HFFc6 (cell line): Measurements from ENCODE around the gene TNNT1. TPM values are rescaled to one million over a fixed set of nuclear protein-coding genes. Genes with fewer than 3 reads are reported as not detected.
"Not testable (repeated sequence)": the region's sequence is repeated elsewhere in the genome, so short reads cannot be mapped to it uniquely, and the experiment has no call there.

Source experiments
- DNase-seq: peaks from one replicate; pipeline ENCODE4 v3.0.0-alpha.2; 2018
- H3K27ac Mint-ChIP-seq: 2 replicates; pipeline ENCODE4 v1.8.0; 2020; ENCODE audit warnings: mild to moderate bottlenecking, mixed read lengths
- H3K27me3 Mint-ChIP-seq: 2 replicates; pipeline ENCODE4 v1.8.0; 2021; ENCODE audit warnings: mild to moderate bottlenecking, moderate library complexity, mixed read lengths; ENCODE audit not compliant: insufficient read depth
- H3K36me3 Mint-ChIP-seq: 2 replicates; pipeline ENCODE4 v1.8.0; 2021; ENCODE audit warnings: low read depth, mixed read lengths
- H3K4me1 Mint-ChIP-seq: 2 replicates; pipeline ENCODE4 v1.8.0; 2020; ENCODE audit warnings: low read depth, mixed read lengths
- H3K4me3 Mint-ChIP-seq: 2 replicates; pipeline ENCODE4 v1.8.0; 2020; ENCODE audit warnings: mild to moderate bottlenecking, moderate library complexity, mixed read lengths
- H3K9me3 Mint-ChIP-seq: 2 replicates; pipeline ENCODE4 v1.8.0; 2020; ENCODE audit warnings: mild to moderate bottlenecking, mixed read lengths
- total RNA-seq, 6 experiments: library from RNA; stranded (reverse); fragmentation: NEBNext Ultra II Directional; extraction: Animal tissue kit (Norgen Biotek cat#: 25700); gene quantifications; 2 replicates in 1 of 6; 3 replicates in 5 of 6; pipeline ENCODE4 v1.2.3, GENCODE V29; 2021
- TF ChIP-seq, protein P1 (sequence below): fragments of 200-600 bp; sonication (generic); IDR thresholded peaks from 2 replicates; pipeline ENCODE4 v1.5.0; 2021; ENCODE audit warnings: antibody characterized with exemption, mild to moderate bottlenecking

TNNT1 gene
- total RNA-seq, 6 experiments from 2014 or later: 4.1 to 8.8 (median 7.3) TPM

DNA sequence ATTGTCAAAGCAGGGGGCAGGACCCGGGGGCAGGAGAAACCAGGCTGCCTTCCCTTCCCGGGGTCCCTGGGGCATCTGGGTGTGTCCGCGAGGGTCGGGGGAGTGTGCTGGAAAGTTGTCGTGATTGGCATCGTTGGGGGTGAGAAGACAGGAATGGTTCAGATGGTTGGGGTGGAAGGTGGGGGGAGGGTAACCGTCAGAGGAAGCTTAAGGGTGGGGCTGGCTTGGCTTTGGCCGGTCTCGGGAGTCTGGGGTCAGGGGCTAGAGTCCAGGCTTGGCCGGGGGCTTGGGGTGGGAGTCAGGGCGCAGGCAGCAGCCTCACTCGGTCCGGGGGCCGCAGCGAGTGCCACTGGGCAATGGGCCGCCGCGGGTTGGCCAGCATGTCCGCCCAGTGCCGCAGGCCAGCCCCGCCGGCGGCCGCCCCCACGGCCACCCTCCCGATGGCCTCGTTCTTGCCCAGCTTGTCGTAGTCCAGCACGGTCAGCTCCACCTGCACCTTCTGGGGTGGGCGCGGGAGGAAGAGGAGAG, 24.2 kb upstream of the TNNT1 start:
- DNase-seq: no peak
- Mint-ChIP-seq H3K27ac (peak overlapping the region; percentile 91), H3K4me3 (peak overlapping the region; percentile 91), H3K36me3 (peaks cover 4% of the 10 kb centered on the region; the same call in 1 of the 2 replicates), H3K4me1 (peaks cover 30% of the 10 kb centered on the region), H3K9me3 (no peaks in the 10 kb centered on the region), H3K27me3 (peaks cover 4% of the 10 kb centered on the region)
- TF ChIP-seq, protein P1, sequence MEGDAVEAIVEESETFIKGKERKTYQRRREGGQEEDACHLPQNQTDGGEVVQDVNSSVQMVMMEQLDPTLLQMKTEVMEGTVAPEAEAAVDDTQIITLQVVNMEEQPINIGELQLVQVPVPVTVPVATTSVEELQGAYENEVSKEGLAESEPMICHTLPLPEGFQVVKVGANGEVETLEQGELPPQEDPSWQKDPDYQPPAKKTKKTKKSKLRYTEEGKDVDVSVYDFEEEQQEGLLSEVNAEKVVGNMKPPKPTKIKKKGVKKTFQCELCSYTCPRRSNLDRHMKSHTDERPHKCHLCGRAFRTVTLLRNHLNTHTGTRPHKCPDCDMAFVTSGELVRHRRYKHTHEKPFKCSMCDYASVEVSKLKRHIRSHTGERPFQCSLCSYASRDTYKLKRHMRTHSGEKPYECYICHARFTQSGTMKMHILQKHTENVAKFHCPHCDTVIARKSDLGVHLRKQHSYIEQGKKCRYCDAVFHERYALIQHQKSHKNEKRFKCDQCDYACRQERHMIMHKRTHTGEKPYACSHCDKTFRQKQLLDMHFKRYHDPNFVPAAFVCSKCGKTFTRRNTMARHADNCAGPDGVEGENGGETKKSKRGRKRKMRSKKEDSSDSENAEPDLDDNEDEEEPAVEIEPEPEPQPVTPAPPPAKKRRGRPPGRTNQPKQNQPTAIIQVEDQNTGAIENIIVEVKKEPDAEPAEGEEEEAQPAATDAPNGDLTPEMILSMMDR: no peak

DNA sequence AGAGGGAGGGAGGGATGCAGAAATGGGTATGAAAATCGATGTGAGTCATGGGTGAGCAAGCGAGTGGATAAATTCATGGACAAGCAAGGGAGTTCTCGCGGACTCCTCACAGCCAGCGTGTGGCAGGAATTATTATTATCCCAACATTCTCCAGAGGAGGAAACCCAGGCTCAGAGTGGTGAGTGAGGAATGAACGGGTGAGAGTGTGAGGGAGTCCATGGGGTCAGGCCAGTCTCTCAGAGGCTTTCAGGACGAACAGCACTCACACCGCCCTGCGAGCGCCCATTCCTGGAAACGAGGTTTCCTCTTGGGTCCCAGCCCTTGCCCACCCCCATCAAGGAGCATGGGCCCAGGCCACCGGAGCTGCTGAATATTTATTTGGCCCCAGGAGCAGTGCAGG, 23.7 kb upstream of the TNNT1 start:
- H3K27ac Mint-ChIP-seq: peak overlapping the region; percentile 91
- H3K36me3 Mint-ChIP-seq: peaks cover 4% of the 10 kb centered on the region; the same call in 1 of the 2 replicates
- peaks cover 28% of the 10 kb centered on the region for H3K4me1 Mint-ChIP-seq
- peak; percentile 86 for DNase-seq
- TF ChIP-seq, protein P1: peak; percentile 64
- peaks cover 4% of the 10 kb centered on the region for H3K27me3 Mint-ChIP-seq
- no peaks in the 10 kb centered on the region for H3K9me3 Mint-ChIP-seq
- H3K4me3 Mint-ChIP-seq: peak overlapping the region; percentile 91

DNA sequence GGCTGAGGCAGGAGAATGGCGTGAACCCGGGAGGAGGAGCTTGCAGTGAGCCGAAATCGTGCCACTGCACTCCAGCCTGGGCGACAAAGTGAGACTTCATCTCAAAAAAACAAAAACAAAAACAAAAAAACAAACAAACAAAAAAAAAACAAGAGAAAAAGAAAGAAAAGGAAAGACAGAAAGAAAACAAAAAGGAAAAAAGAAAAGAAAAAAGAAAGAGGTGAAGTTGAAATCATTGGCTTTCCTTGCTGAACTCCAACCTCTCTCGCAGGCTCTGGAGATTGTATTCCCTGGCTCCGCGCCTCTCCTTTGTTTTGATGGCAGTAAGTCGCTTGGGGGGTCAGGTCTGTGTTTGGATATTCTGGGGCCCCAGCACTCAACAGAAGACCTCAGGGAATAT, 23.3 kb upstream of the TNNT1 start:
- not testable (repeated sequence) for H3K9me3 Mint-ChIP-seq, H3K27me3 Mint-ChIP-seq, H3K36me3 Mint-ChIP-seq, DNase-seq
- Mint-ChIP-seq H3K4me1 (peaks cover 28% of the 10 kb centered on the region), H3K27ac (peak overlapping the region; percentile 91), H3K4me3 (peak overlapping the region; percentile 91)

DNA sequence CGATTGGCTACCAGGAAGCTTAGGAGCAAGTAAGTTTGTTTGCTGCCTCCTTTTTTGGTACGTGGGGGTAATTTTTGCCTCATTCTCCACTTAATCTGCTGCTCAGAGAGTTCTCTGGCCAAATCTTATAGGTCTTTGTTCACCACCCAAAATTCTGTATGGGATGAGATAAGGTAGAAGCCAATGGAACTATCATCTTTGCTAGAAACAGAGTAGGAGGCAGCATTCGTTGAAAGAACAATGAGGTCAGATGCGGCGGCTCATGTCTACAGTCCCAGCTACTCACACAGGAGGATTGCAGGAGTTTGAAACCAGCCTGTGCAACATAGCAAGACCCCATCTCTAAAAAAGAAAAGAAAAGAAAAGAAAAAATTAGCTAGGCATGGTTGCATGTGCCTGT, 22.4 kb upstream of the TNNT1 start:
- peak overlapping the region; percentile 57 for H3K4me3 Mint-ChIP-seq
- H3K9me3 Mint-ChIP-seq: no peaks in the 10 kb centered on the region
- TF ChIP-seq, protein P1: no peak
- peaks cover 7% of the 10 kb centered on the region for H3K27me3 Mint-ChIP-seq
- H3K27ac Mint-ChIP-seq: 0 out of 2 replicates have a peak overlapping the region, but pooled peaks have one; percentile 31
- H3K4me1 Mint-ChIP-seq: peaks cover 28% of the 10 kb centered on the region
- H3K36me3 Mint-ChIP-seq: peaks cover 4% of the 10 kb centered on the region; the same call in 1 of the 2 replicates
- no peak for DNase-seq

DNA sequence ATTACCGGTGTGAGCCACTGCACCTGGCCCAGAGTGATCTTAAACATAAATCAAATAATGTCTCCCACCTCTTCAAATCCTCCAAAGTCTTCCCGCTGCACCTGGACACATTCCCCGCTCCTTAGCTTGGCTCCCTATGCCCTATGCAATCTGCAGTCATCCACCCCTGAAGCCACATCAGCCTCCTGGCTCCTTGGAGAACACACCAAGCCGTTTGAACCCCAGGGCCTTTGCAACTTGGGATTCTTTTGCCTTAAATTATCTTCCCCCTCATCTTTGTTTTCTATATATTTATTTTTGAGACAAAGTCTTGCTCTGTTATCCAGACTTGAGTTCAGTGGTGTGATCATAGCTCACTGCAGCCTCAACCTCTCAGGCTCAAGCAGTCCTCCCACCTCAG, 20.1 kb upstream of the TNNT1 start:
- Mint-ChIP-seq H3K27me3 (peaks cover 10% of the 10 kb centered on the region), H3K36me3 (no peaks in the 10 kb centered on the region), H3K9me3 (no peaks in the 10 kb centered on the region), H3K4me1 (peaks cover 32% of the 10 kb centered on the region), H3K27ac (no peak overlapping the region), H3K4me3 (no peak overlapping the region)
- TF ChIP-seq, protein P1: no peak
- no peak for DNase-seq

DNA sequence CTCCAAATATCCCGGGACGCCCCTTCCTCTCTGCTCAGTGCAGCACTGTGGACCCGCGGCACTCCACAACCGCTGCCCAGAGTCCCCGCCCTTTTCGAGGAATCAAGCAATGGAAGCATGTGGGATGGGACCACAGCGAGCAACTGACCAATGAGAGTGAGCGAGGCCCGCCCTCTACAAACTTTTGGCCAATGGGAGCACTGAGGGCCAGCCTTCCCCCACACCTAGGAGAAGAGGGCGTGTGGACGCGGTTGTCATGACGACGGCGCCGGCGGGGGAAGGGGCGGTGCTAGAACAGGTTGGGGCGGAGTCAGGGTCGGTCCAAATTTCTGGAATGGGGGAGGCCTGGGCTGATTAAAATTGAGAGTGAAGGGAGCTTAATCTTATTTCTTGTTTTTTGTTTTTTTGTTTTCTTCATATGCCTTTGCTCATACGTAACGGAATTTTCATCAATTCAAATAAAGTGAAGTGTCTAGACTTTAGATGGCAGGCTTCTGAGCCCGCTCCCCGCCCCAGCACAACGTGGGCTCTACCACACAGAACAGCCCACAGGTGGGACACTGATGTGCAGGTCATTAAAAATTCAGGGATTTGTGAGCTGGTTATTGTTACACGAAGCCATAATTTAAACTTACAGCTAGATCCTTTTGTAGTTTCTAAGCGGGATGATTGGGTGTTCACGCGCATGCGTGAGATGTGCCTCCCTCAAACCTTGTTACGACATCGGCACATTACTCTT, 17.7 kb upstream of the TNNT1 start, which contains the start of gene DNAAF3:
TSS of gene DNAAF3 (minus strand) at position 84 of the 739 bp plus-strand sequence. CDS start 200 bp downstream, outside the sequence.
- peaks cover 9% of the 10 kb centered on the region for H3K27me3 Mint-ChIP-seq
- H3K4me1 Mint-ChIP-seq: peaks cover 18% of the 10 kb centered on the region
- peak within 1 kb of the TSS; percentile 59 for H3K27ac Mint-ChIP-seq
- no peaks in the 10 kb centered on the region for H3K36me3 Mint-ChIP-seq
- TF ChIP-seq, protein P1: no peak
- H3K4me3 Mint-ChIP-seq: peak within 1 kb of the TSS; percentile 89
- H3K9me3 Mint-ChIP-seq: no peaks in the 10 kb centered on the region
- DNase-seq: peak; percentile 98
